HepG2 (cell line): ENCODE measurements around the gene ABCA4. TPM values are rescaled to one million over a fixed set of nuclear protein-coding genes. Genes with fewer than 3 reads are reported as not detected.

Experiments used
- ATAC-seq: fragments of 200-7000 bp; cut with Tn5 transposase; 3 replicates; pipeline ENCODE4 v1.9.1; 2020; ENCODE audit warnings: mild to moderate bottlenecking, moderate library complexity
- BruUV-seq: library from RNA; stranded (reverse); fragments of 400-500 nt; replicated peaks from 2 replicates; lab custom pipeline; 2021; lab: Mats Ljungman, UMichigan
- CTCF ChIA-PET: fragments of 300-600 bp; formaldehyde crosslinking; extraction: SDS; loops from one replicate; lab custom pipeline; 2021; ENCODE audit warnings: low total read pairs, inconsistent platforms, low intra/inter-chr PET ratio; lab: Yijun Ruan, JAX
- POLR2A ChIA-PET: fragments of 350-600 bp; sonication (Branson Sonifier 250); formaldehyde crosslinking; loops from one replicate; lab custom pipeline; 2020; ENCODE audit warnings: antibody characterized with exemption, inconsistent platforms; lab: Yijun Ruan, JAX
- DNase-seq: peaks from one replicate; pipeline ENCODE4 v3.0.0-alpha.2; 2015; ENCODE audit warnings: low spot score
- FAIRE-seq: peaks from 3 replicates; lab custom pipeline; 2011; peaks lifted over from hg19 to GRCh38; lab: Jason Lieb, UNC
- H2AFZ ChIP-seq: one replicate; pipeline ENCODE4 v1.6.1; 2011; ENCODE audit warnings: low read length, inconsistent platforms
- H3K27ac ChIP-seq: fragments of 300-600 bp; 3 replicates; pipeline ENCODE4 v1.8.0; 2011; ENCODE audit warnings: mixed run types, mild to moderate bottlenecking, mixed read lengths, low read length, inconsistent platforms; ENCODE audit not compliant: insufficient read depth; ENCODE audit errors: extremely low read length
- H3K27me3 ChIP-seq, 2 experiments: fragments of 200-600 bp in 1 of 2; 2 replicates in 1 of 2; 3 replicates in 1 of 2; pipeline versions ENCODE4 v1.6.0 to v1.8.0; 2011; ENCODE audit warnings: low read length in 2 of 2, mild to moderate bottlenecking in 2 of 2, moderate library complexity in 2 of 2, inconsistent platforms in 1 of 2; ENCODE audit not compliant: insufficient read depth in 2 of 2, control insufficient read depth in 1 of 2
- H3K36me3 ChIP-seq, 2 experiments: fragments of 200-600 bp in 1 of 2; replicated peaks in 1 of 2; 2 replicates in 1 of 2; 3 replicates in 1 of 2; pipeline versions ENCODE4 v1.5.1 to v1.8.0; 2011; ENCODE audit warnings: low read length in 2 of 2, inconsistent platforms in 1 of 2; ENCODE audit not compliant: insufficient read depth in 2 of 2, control insufficient read depth in 1 of 2
- H3K4me1 ChIP-seq: 2 replicates; pipeline ENCODE4 v1.5.1; 2012; ENCODE audit warnings: low read length, inconsistent platforms; ENCODE audit not compliant: insufficient read depth
- H3K4me2 ChIP-seq: 2 replicates; pipeline ENCODE4 v1.6.0; 2011; ENCODE audit warnings: low read depth, low read length, inconsistent platforms
- H3K4me3 ChIP-seq, 3 experiments: fragments of 200-600 bp in 1 of 3; sonication (generic), shearing (Covaris generic) in 1 of 3; replicated peaks in 1 of 3; 2 replicates each; pipeline ENCODE4 v1.5.1; 2011 to 2016; ENCODE audit warnings: low read length in 3 of 3, inconsistent platforms in 2 of 3, low read depth in 2 of 3, mild to moderate bottlenecking in 2 of 3, control low read depth in 1 of 3, mixed read lengths in 1 of 3; ENCODE audit not compliant: insufficient read depth in 1 of 3
- H3K79me2 ChIP-seq: one replicate; pipeline ENCODE4 v1.6.1; 2011; ENCODE audit warnings: low read length, inconsistent platforms; ENCODE audit not compliant: insufficient read depth
- H3K9ac ChIP-seq: 2 replicates; pipeline ENCODE4 v1.6.0; 2011; ENCODE audit warnings: mild to moderate bottlenecking, low read depth, low read length, inconsistent platforms; ENCODE audit not compliant: insufficient read depth
- H3K9me3 ChIP-seq: 2 replicates; pipeline ENCODE4 v1.5.1; 2012; ENCODE audit warnings: mild to moderate bottlenecking, low read length
- H4K20me1 ChIP-seq: 2 replicates; pipeline ENCODE4 v1.6.0; 2011; ENCODE audit warnings: inconsistent platforms, mild to moderate bottlenecking, low read length, moderate library complexity; ENCODE audit not compliant: insufficient read depth
- CBX2 ChIP-seq, 2 experiments: fragments of 200-600 bp in 1 of 2; sonication (generic); formaldehyde crosslinking in 1 of 2; IDR thresholded peaks; 2 replicates each; pipeline versions ENCODE4 v1.7.0 to v1.8.1; 2018 to 2022; ENCODE audit warnings: low read depth in 2 of 2, low read length in 1 of 2, mild to moderate bottlenecking in 1 of 2, missing genetic modification reagents in 1 of 2
- CENPBD1 ChIP-seq: sonication (generic); formaldehyde crosslinking; IDR thresholded peaks from 2 replicates; pipeline ENCODE4 v1.8.0; 2022; ENCODE audit warnings: missing genetic modification reagents, low read depth, mild to moderate bottlenecking, borderline replicate concordance
- GPN1 ChIP-seq: sonication (generic); formaldehyde crosslinking; IDR thresholded peaks from 2 replicates; pipeline ENCODE4 v1.5.1; 2020; ENCODE audit warnings: missing genetic modification reagents, borderline replicate concordance
- HNF1B ChIP-seq: sonication (generic); formaldehyde crosslinking; IDR thresholded peaks from 2 replicates; pipeline ENCODE4 v1.5.1; 2020; ENCODE audit warnings: mild to moderate bottlenecking, moderate library complexity, missing genetic modification reagents
- IRF2 ChIP-seq: IDR thresholded peaks from 2 replicates; pipeline ENCODE4 v1.6.1; 2018; ENCODE audit warnings: missing genetic modification reagents, missing compliant biosample characterization
- KAT7 ChIP-seq: IDR thresholded peaks from 2 replicates; pipeline ENCODE4 v1.6.1; 2018; ENCODE audit warnings: borderline replicate concordance, missing compliant biosample characterization
- NKX3-1 ChIP-seq: sonication (generic); formaldehyde crosslinking; IDR thresholded peaks from 2 replicates; pipeline ENCODE4 v1.5.0; 2020; ENCODE audit warnings: missing genetic modification reagents
- PITX1 ChIP-seq: sonication (generic); formaldehyde crosslinking; IDR thresholded peaks from 2 replicates; pipeline ENCODE4 v1.5.1; 2020; ENCODE audit warnings: mild to moderate bottlenecking, missing genetic modification reagents
- PPARG ChIP-seq: conservative IDR thresholded peaks from 2 replicates; pipeline ENCODE4 v1.6.1; 2016; ENCODE audit warnings: missing biosample characterization, missing genetic modification reagents
- RFX3 ChIP-seq: IDR thresholded peaks from 2 replicates; pipeline ENCODE4 v1.6.1; 2016; ENCODE audit warnings: missing biosample characterization, missing genetic modification reagents
- SRY ChIP-seq: sonication (generic); formaldehyde crosslinking; IDR thresholded peaks from 2 replicates; pipeline ENCODE4 v1.8.0; 2022; ENCODE audit warnings: mild to moderate bottlenecking, missing genetic modification reagents
- WIZ ChIP-seq: sonication (generic); formaldehyde crosslinking; IDR thresholded peaks from 2 replicates; pipeline ENCODE4 v1.5.1; 2020; ENCODE audit warnings: mild to moderate bottlenecking, missing genetic modification reagents
- ZNF530 ChIP-seq: sonication (generic); formaldehyde crosslinking; IDR thresholded peaks from 2 replicates; pipeline ENCODE4 v1.5.0; 2020; ENCODE audit warnings: low read depth, mild to moderate bottlenecking, missing genetic modification reagents
- ZNF740 ChIP-seq: sonication (generic); formaldehyde crosslinking; IDR thresholded peaks from 2 replicates; pipeline ENCODE4 v1.4.0; 2020; ENCODE audit warnings: missing genetic modification reagents
- in situ Hi-C: cut with HindIII; loops from 2 replicates; pipeline ENCODE4 v1.10.0; 2017; ENCODE audit warnings: low pct_unique_long_range_greater_than_20kb; ENCODE audit not compliant: extremely low pct_ligation_motif_present
- intact Hi-C: fragments of 100-400 bp; cut with micrococcal nuclease; formaldehyde crosslinking; loops from one replicate; pipeline ENCODE4 v1.10.0; 2022; ENCODE audit not compliant: unreplicated experiment
- polyA plus RNA-seq, 8 experiments: library from polyadenylated mRNA; depleted of rRNA in 3 of 8; stranded (reverse) in 7 of 8; unstranded in 1 of 8; fragments of >200 nt; fragmentation: Illumina TruSeq in 4 of 8; extraction: Trizol in 4 of 8; gene quantifications; 2 replicates each; pipeline versions ENCODE4 v1.2.1 to v1.2.3, GENCODE V29; 2011 to 2016; ENCODE audit warnings: low read depth in 4 of 8, missing spikeins in 1 of 8, mixed read lengths in 1 of 8; ENCODE audit not compliant: insufficient read depth in 1 of 8
- total RNA-seq, 5 experiments: library from RNA; depleted of rRNA; stranded (reverse); fragments of >200 nt; fragmentation: Illumina TruSeq; extraction: Trizol; gene quantifications; 2 replicates each; pipeline ENCODE4 v1.2.3, GENCODE V29; 2016; ENCODE audit warnings: low read depth in 1 of 5
- TF ChIP-seq, protein P1 (sequence below): sonication (generic); formaldehyde crosslinking; IDR thresholded peaks from 2 replicates; pipeline ENCODE4 v1.5.0; 2020; ENCODE audit warnings: missing genetic modification reagents
- TF ChIP-seq, protein P2 (sequence below): sonication (generic); formaldehyde crosslinking; IDR thresholded peaks from 2 replicates; pipeline ENCODE4 v1.5.0; 2020; ENCODE audit warnings: mild to moderate bottlenecking, missing genetic modification reagents, borderline replicate concordance

The ABCA4 gene
- total and polyA plus RNA-seq, 2 of the 13 experiments (the other 11 are each of a cell fraction or from before 2014, with no cell fraction given): 0.24 to 0.67 TPM

DNA sequence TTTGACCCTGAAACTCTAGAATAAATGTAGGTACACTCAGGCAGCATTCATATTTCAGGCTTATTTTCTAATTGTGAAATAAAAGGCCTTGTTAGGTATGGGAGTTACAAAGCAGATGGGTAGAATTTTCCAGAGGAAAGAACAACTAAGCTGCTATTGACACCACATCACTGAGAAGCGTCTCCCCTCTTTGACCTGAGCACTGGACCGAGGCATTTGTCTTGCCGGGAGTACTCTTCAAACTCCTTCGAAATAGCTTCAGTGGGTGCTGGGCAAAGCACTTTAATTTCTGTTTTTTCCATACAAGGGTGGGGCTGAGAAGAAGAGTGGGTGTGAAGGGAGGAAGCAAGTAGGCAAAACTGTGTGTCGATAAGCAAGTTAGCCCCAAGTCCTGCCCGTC is 36.4 kb downstream of the ABCA4 start (continued):
- TF ChIP-seq, protein P1, sequence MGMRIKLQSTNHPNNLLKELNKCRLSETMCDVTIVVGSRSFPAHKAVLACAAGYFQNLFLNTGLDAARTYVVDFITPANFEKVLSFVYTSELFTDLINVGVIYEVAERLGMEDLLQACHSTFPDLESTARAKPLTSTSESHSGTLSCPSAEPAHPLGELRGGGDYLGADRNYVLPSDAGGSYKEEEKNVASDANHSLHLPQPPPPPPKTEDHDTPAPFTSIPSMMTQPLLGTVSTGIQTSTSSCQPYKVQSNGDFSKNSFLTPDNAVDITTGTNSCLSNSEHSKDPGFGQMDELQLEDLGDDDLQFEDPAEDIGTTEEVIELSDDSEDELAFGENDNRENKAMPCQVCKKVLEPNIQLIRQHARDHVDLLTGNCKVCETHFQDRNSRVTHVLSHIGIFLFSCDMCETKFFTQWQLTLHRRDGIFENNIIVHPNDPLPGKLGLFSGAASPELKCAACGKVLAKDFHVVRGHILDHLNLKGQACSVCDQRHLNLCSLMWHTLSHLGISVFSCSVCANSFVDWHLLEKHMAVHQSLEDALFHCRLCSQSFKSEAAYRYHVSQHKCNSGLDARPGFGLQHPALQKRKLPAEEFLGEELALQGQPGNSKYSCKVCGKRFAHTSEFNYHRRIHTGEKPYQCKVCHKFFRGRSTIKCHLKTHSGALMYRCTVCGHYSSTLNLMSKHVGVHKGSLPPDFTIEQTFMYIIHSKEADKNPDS (CRISPR knock-in tag): no peak
- TF ChIP-seq ZNF740 (CRISPR knock-in tag) (no peak), PPARG (no peak), ZNF530 (no peak), KAT7 (CRISPR knock-in tag) (no peak), IRF2 (no peak), CBX2 (IDR thresholded peaks at IDR 0.05; ENCODE audit: low read depth, low read length) (no peak), CBX2 (CRISPR knock-in tag; IDR thresholded peaks at IDR 0.05; ENCODE audit: low read depth) (no peak), GPN1 (no peak)
- TF ChIP-seq, protein P2, sequence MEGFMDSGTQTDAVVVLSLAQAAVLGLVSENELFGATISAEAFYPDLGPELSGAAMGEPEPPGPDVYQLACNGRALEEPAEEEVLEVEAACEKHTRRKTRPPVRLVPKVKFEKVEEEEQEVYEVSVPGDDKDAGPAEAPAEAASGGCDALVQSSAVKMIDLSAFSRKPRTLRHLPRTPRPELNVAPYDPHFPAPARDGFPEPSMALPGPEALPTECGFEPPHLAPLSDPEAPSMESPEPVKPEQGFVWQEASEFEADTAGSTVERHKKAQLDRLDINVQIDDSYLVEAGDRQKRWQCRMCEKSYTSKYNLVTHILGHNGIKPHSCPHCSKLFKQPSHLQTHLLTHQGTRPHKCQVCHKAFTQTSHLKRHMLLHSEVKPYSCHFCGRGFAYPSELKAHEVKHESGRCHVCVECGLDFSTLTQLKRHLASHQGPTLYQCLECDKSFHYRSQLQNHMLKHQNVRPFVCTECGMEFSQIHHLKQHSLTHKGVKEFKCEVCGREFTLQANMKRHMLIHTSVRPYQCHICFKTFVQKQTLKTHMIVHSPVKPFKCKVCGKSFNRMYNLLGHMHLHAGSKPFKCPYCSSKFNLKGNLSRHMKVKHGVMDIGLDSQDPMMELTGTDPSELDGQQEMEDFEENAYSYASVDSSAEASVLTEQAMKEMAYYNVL (CRISPR knock-in tag): no peak

GRCh38 chr1:94084085-94084484 is 36.9 kb downstream of the ABCA4 start:
- FAIRE-seq (no peak), ATAC-seq (no peak), DNase-seq (no peak)
- Histone ChIP-seq H3K79me2 (no peaks in the 10 kb centered on the region), H3K36me3 (no peaks in the 10 kb centered on the region), H3K9me3 (no peaks in the 10 kb centered on the region), H4K20me1 (no peaks in the 10 kb centered on the region), H3K4me1 (peaks cover 23% of the 10 kb centered on the region), H3K9ac (no peak overlapping the region), H2AFZ (no peak overlapping the region), H3K4me3 (no peak overlapping the region), H3K27me3 (peaks cover 0 to 8% of the 10 kb centered on the region in 2 experiments; a peak in 2 of 5 replicates), H3K4me2 (no peak overlapping the region)
- in situ Hi-C loops: no loop called here
- intact Hi-C loops: no loop called here
- CTCF ChIA-PET: no interaction called here
- POLR2A ChIA-PET: interaction anchor here (1.7 kb wide), 1 partner anchor 15 kb away, joined by 5 read pairs; no protein-coding TSS in a partner anchor
- BruUV-seq: no TSS peak
- TF ChIP-seq CENPBD1: no peak
- TF ChIP-seq PITX1 (CRISPR knock-in tag): no peak
- no peak for TF ChIP-seq HNF1B
- no peak for TF ChIP-seq SRY (CRISPR knock-in tag)
- no peak for TF ChIP-seq RFX3 (CRISPR knock-in tag)
- TF ChIP-seq WIZ (CRISPR knock-in tag): no peak
- TF ChIP-seq NKX3-1 (CRISPR knock-in tag): no peak
- TF ChIP-seq, all 625 proteins: peak for 0
- H3K27ac ChIP-seq: no peak overlapping the region
